Fibroblast of lung (primary cell): ENCODE measurements around the gene GOLGA8R. TPM values are rescaled to one million over a fixed set of nuclear protein-coding genes. Genes with fewer than 3 reads are reported as not detected.
"Not testable (repeated sequence)": the region's sequence is repeated elsewhere in the genome, so short reads cannot be mapped to it uniquely, and the experiment has no call there.

ENCODE experiments used
- DNase-seq, 2 donors: peaks; one replicate each; pipeline versions ENCODE4 v3.0.0 to v3.0.0-alpha.2; 2010; ENCODE audit warnings: low read depth in 2 of 2
- H2AFZ ChIP-seq: 2 replicates; pipeline ENCODE4 v1.5.1; 2012; ENCODE audit warnings: low read length, control low read depth, inconsistent platforms
- H3K27ac ChIP-seq: 2 replicates; pipeline ENCODE4 v1.5.1; 2011; ENCODE audit warnings: low read length, control low read depth; ENCODE audit not compliant: insufficient read depth
- H3K27me3 ChIP-seq: 2 replicates; pipeline ENCODE4 v1.5.1; 2011; ENCODE audit warnings: mild to moderate bottlenecking, low read length; ENCODE audit not compliant: control insufficient read depth, insufficient read depth
- H3K36me3 ChIP-seq: 2 replicates; pipeline ENCODE4 v1.5.1; 2011; ENCODE audit warnings: low read length; ENCODE audit not compliant: control insufficient read depth, insufficient read depth
- H3K4me1 ChIP-seq: 2 replicates; pipeline ENCODE4 v1.5.1; 2011; ENCODE audit warnings: low read length; ENCODE audit not compliant: control insufficient read depth, insufficient read depth; ENCODE audit errors: extremely low read depth
- H3K4me2 ChIP-seq: 2 replicates; pipeline ENCODE4 v1.5.1; 2011; ENCODE audit warnings: low read length, control low read depth; ENCODE audit not compliant: insufficient read depth; ENCODE audit errors: extremely low read depth
- H3K4me3 ChIP-seq, 4 experiments: fragments of 200-600 bp in 1 of 4; sonication (generic) in 1 of 4; replicated peaks in 1 of 4; 2 replicates each; pipeline ENCODE4 v1.5.1; 2011 to 2016; ENCODE audit warnings: low read length in 4 of 4, low read depth in 3 of 4, mild to moderate bottlenecking in 3 of 4, control low read depth in 2 of 4, inconsistent platforms in 1 of 4, mixed read lengths in 1 of 4; ENCODE audit not compliant: insufficient read depth in 1 of 4; ENCODE audit errors: control extremely low read depth in 1 of 4
- H3K79me2 ChIP-seq: 2 replicates; pipeline ENCODE4 v1.5.1; 2012; ENCODE audit warnings: mild to moderate bottlenecking, low read length, inconsistent platforms; ENCODE audit not compliant: control insufficient read depth, insufficient read depth
- H3K9ac ChIP-seq: 2 replicates; pipeline ENCODE4 v1.5.1; 2011; ENCODE audit warnings: mild to moderate bottlenecking, low read length, control low read depth; ENCODE audit not compliant: insufficient read depth
- H3K9me3 ChIP-seq: 2 replicates; pipeline ENCODE4 v1.5.1; 2012; ENCODE audit warnings: low read depth, low read length; ENCODE audit not compliant: control insufficient read depth, insufficient read depth
- H4K20me1 ChIP-seq: 2 replicates; pipeline ENCODE4 v1.5.1; 2011; ENCODE audit warnings: low read length; ENCODE audit not compliant: control insufficient read depth, insufficient read depth; ENCODE audit errors: extremely low read depth
- polyA plus RNA-seq, 2 donors: library from polyadenylated mRNA; depleted of rRNA in 1 of 2; stranded (reverse) in 1 of 2; unstranded in 1 of 2; fragments of >200 nt; gene quantifications; 2 replicates each; pipeline ENCODE4 v1.2.1, GENCODE V29; 2011 to 2012; ENCODE audit warnings: missing spikeins in 1 of 2
- total RNA-seq: library from RNA; depleted of rRNA; stranded (reverse); fragments of >200 nt; gene quantifications from 2 replicates; pipeline ENCODE4 v1.2.1, GENCODE V29; 2014

GOLGA8R gene
- total and polyA plus RNA-seq, 2 donors (not counting 1 experiment from before 2014, with no cell fraction given): 0.65 to 1.3 TPM

- DNase-seq, H3K9me3 ChIP-seq, H3K4me2 ChIP-seq, H3K27me3 ChIP-seq, H3K79me2 ChIP-seq, H3K4me3 ChIP-seq, H3K36me3 ChIP-seq, H3K9ac ChIP-seq, H2AFZ ChIP-seq, H3K27ac ChIP-seq, H4K20me1 ChIP-seq, H3K4me1 ChIP-seq: not testable (repeated sequence)
These were observed 6.7 kb upstream of the GOLGA8R start for GRCh38 chr15:30420723-30421122.

GRCh38 chr15:30407636-30408035, 6.4 kb downstream of the GOLGA8R start:
- not testable (repeated sequence) for H4K20me1 ChIP-seq, H3K36me3 ChIP-seq, H3K9me3 ChIP-seq, H3K9ac ChIP-seq, H3K4me3 ChIP-seq, H3K4me2 ChIP-seq, H2AFZ ChIP-seq, H3K4me1 ChIP-seq, H3K27me3 ChIP-seq, DNase-seq, H3K79me2 ChIP-seq, H3K27ac ChIP-seq

- not testable (repeated sequence) for DNase-seq, H3K27me3 ChIP-seq, H3K4me3 ChIP-seq, H3K79me2 ChIP-seq, H3K9ac ChIP-seq, H3K27ac ChIP-seq, H3K9me3 ChIP-seq, H3K4me2 ChIP-seq, H2AFZ ChIP-seq, H4K20me1 ChIP-seq, H3K36me3 ChIP-seq, H3K4me1 ChIP-seq
These were observed 15.1 kb downstream of the GOLGA8R start for GRCh38 chr15:30398988-30399387.

GRCh38 chr15:30393664-30393991, 20.4 kb downstream of the GOLGA8R start:
- not testable (repeated sequence) for H3K9me3 ChIP-seq

GRCh38 chr15:30392766-30393663, 21.0 kb downstream of the GOLGA8R start, which contains the start of gene CHRFAM7A:
Gene CHRFAM7A (minus strand): TSS chr15:30393540. CDS start chr15:30383351, 10,189 bp downstream.
- H3K79me2 ChIP-seq: not testable (repeated sequence)

More at GRCh38 chr15:30393664-30393991, 20.4 kb downstream of the GOLGA8R start:
- H4K20me1 ChIP-seq, H3K4me2 ChIP-seq, H3K27me3 ChIP-seq, H3K4me1 ChIP-seq, H3K79me2 ChIP-seq, H3K9ac ChIP-seq, H3K36me3 ChIP-seq, DNase-seq, H3K27ac ChIP-seq, H3K4me3 ChIP-seq, H2AFZ ChIP-seq: not testable (repeated sequence)

GRCh38 chr15:30386318-30386887, 27.7 kb downstream of the GOLGA8R start:
- not testable (repeated sequence) for H3K27me3 ChIP-seq, H2AFZ ChIP-seq, H3K4me2 ChIP-seq, H3K79me2 ChIP-seq, H4K20me1 ChIP-seq, H3K36me3 ChIP-seq, H3K4me3 ChIP-seq, H3K9ac ChIP-seq, H3K9me3 ChIP-seq, H3K4me1 ChIP-seq, H3K27ac ChIP-seq, DNase-seq

More at GRCh38 chr15:30392766-30393663, 21.0 kb downstream of the GOLGA8R start, which contains the start of gene CHRFAM7A:
- not testable (repeated sequence) for H3K9me3 ChIP-seq, H3K4me3 ChIP-seq, DNase-seq, H3K36me3 ChIP-seq, H3K27ac ChIP-seq, H2AFZ ChIP-seq, H3K27me3 ChIP-seq, H4K20me1 ChIP-seq, H3K9ac ChIP-seq, H3K4me2 ChIP-seq, H3K4me1 ChIP-seq
